ENCODE data around the gene GNL3L.

DNA sequence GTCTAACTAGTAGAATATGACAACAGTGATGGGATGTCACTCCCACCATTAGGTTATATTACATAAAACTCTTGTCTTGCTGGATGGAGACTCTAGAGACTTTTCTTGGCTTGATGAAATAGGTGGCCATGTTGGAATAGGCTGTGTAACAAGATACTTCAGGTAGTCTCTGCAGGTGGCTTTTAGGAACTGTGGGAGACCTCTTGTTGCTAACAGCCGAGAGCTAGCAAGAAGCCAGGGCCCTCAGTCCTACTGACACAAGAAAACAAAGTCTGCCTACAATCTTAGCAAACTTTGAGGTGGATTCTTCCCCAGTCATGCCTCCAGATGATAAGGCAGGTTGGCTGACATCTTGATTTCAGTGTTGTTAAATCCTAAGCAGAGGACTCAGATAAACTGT lies 72.5 kb downstream of the GNL3L start:
- TF ChIP-seq ZNF274 (IDR thresholded peaks at IDR 0.05; ENCODE audit: low read depth, low read length) (no peak), SUZ12 (IDR thresholded peaks at IDR 0.05; ENCODE audit: extremely low read depth, insufficient read depth, insufficient read length) (no peak)
